NCI-H2227 (cell line): ENCODE measurements around the gene TMA16.

Experiments
- DNase-seq: peaks from one replicate; lab custom pipeline; 2025; ENCODE audit not compliant: unreplicated experiment; lab: John Stamatoyannopoulos, UW

The TMA16 gene

DNA sequence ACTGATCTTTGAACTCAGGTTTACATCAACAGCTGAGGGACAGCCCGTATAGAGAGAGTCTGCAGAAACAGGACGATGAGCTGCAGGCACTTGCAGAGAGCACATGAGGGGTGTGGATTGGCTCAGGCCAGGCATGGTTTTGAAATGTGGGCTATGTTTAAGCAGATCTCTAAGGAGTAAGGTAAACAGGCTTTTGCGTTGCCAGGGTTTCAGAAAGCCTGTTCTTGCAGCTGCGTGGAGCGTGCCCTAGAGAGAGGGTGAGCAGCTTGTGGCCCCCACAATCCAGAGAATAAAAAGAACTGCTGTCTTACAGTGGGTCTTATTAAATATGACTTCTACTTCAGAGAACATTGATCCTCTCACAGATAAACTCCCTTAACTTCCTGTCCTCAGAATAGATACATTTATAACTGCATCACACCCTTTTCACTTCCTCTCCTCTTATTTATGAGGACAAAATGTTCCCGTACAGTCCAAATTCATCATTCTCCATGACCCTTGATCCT, 64.1 kb downstream of the TMA16 start:
- DNase-seq, result no peak

DNA sequence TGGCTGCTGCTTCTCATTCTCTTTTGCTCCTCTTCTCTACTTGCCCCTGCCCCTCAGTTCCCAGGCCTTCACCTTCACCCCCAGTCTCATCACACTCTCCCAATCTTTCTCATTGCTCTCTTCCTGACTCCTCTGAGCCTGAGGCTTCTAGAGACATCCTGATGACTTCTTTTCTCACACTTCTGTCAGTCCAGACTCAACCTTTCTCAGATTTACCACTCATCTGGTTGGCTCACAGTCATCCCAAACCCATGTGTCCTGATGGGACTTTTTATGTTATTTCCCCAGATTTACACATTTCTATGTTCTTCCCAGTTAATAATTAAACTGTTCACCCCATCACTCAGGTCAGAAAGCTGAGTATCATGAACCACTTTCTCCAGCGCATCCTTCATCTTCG, 68.0 kb downstream of the TMA16 start:
- no peak for DNase-seq

GRCh38 chr4:163563592-163563991, 69.1 kb downstream of the TMA16 start:
- no peak for DNase-seq

DNA sequence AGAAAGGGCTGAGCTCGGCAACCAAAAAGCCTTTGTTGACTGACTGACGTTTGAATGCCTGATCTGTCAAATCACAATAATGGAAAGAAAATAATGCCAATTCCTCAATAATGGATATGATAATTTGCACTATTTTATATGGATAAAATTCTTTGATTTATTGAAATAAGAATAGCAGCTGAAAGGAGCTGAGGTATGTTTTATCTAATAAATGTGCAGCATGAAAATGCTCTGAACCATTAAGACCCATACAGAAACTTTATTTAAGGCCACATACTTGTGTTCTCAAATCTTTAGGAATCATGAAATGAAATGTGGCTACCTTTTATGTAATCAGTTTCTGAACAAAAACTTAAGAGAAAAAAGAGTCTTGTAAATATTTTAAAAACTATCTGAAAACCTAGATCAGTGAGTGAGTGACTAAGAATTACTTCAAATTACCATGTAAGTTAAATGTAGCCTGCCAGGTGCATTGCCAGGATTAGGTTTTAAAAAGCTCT, 69.8 kb downstream of the TMA16 start:
- no peak for DNase-seq

GRCh38 chr4:163565226-163566135, 71.0 kb downstream of the TMA16 start:
- DNase-seq, result no peak

GRCh38 chr4:163566257-163566796, 71.8 kb downstream of the TMA16 start:
- DNase-seq, result no peak

- no peak for DNase-seq
Measured at GRCh38 chr4:163568843-163569242, 74.4 kb downstream of the TMA16 start.
